Esophagus squamous epithelium (tissue), 5 donors: ENCODE data around the gene MAGOH. TPM values are rescaled to one million over a fixed set of nuclear protein-coding genes. Genes with fewer than 3 reads are reported as not detected.

Source experiments
- DNase-seq: peaks from one replicate; lab custom pipeline; 2025; lab: John Stamatoyannopoulos, UW
- H3K27ac ChIP-seq, 4 donors: fragments of 200-600 bp; sonication (generic); one replicate each; pipeline ENCODE4 v1.5.1; 2016 to 2019; ENCODE audit warnings: mild to moderate bottlenecking in 1 of 4
- H3K27me3 ChIP-seq, 4 donors: fragments of 200-600 bp; sonication (generic); 1 replicate in 3 of 4; 2 replicates in 1 of 4; pipeline versions ENCODE4 v1.5.1 to v1.6.0; 2017 to 2021; ENCODE audit warnings: antibody characterized with exemption in 1 of 4
- H3K36me3 ChIP-seq, 3 donors: fragments of 200-600 bp; sonication (generic); one replicate each; pipeline ENCODE4 v1.5.1; 2016 to 2019
- H3K4me1 ChIP-seq, 3 donors: fragments of 200-600 bp; sonication (generic); one replicate each; pipeline ENCODE4 v1.5.1; 2017 to 2019
- H3K4me3 ChIP-seq, 4 donors: fragments of 200-600 bp; sonication (generic); 1 replicate in 3 of 4; 2 replicates in 1 of 4; pipeline ENCODE4 v1.5.1; 2016 to 2019; ENCODE audit warnings: mild to moderate bottlenecking in 2 of 4, moderate library complexity in 1 of 4
- H3K9me3 ChIP-seq, 3 donors: fragments of 200-600 bp; sonication (generic); one replicate each; pipeline ENCODE4 v1.5.1; 2016 to 2019
- POLR2A ChIP-seq, 4 donors: fragments of 450-650 bp; IDR thresholded peaks; one replicate each; pipeline ENCODE4 v1.6.1; 2017; ENCODE audit warnings: antibody characterized with exemption in 4 of 4, mild to moderate bottlenecking in 4 of 4, moderate library complexity in 3 of 4
- WGBS, 2 donors: methylation state at CpG; one replicate each; pipeline ENCODE4 v1.1.5; 2018; 5-methylcytosine and 5-hydroxymethylcytosine counted together
- intact Hi-C: fragments of 100-400 bp; cut with DNase I; formaldehyde crosslinking; loops from one replicate; pipeline ENCODE4 v1.15.0; 2022
- total RNA-seq, 4 donors: library from RNA; depleted of rRNA; stranded (reverse); fragments of >200 nt; gene quantifications; one replicate each; pipeline ENCODE4 v1.1.0, GENCODE V29; 2016
- TF ChIP-seq, protein P1 (sequence below), 6 experiments: fragments of 450-650 bp in 4 of 6; fragments of 200-600 bp in 2 of 6; sonication (generic) in 2 of 6; IDR thresholded peaks; one replicate each; pipeline ENCODE4 v1.5.1; 2016 to 2019; ENCODE audit warnings: antibody characterized with exemption in 6 of 6, mild to moderate bottlenecking in 4 of 6, moderate library complexity in 4 of 6
- donor health status: DM: yes; HTN: yes; CAD: no.

MAGOH gene
- total RNA-seq, 4 donors from 2014 or later: 27.6 to 52.7 (median 41.8) TPM

DNA sequence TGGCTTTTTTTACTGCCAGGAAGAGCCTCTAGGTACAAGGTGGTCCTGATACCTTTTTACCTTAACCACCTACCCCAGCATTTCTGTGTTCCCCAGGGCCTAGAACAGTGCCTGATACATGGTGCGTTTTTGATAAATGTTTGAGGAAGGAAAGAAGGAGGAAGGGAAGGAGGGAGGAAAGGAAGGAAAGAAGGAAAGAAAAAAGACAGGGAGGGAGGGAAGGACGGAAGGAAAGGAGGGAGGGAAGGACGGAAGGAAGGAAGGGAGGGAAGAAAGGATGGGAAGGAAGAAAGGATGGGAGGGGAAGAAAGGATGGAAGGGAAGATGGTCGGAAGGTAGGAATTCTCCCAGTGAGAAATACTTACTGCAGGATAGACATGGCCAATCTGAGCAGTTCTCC is 12.0 kb upstream of the MAGOH start:
- Histone ChIP-seq H3K27me3 (no peaks in the 10 kb centered on the region), H3K36me3 (peaks cover 0 to 40% (median 8%) of the 10 kb centered on the region in 3 donors), H3K4me1 (no peaks in the 10 kb centered on the region), H3K9me3 (no peaks in the 10 kb centered on the region), H3K4me3 (no peak overlapping the region), H3K27ac (no peak overlapping the region)
- no peak for DNase-seq
- intact Hi-C loops: no loop called here
- 90 to 95% methylated on average over 4 of the region's 4 CpGs for WGBS, 2 donors
- TF ChIP-seq, protein P1, sequence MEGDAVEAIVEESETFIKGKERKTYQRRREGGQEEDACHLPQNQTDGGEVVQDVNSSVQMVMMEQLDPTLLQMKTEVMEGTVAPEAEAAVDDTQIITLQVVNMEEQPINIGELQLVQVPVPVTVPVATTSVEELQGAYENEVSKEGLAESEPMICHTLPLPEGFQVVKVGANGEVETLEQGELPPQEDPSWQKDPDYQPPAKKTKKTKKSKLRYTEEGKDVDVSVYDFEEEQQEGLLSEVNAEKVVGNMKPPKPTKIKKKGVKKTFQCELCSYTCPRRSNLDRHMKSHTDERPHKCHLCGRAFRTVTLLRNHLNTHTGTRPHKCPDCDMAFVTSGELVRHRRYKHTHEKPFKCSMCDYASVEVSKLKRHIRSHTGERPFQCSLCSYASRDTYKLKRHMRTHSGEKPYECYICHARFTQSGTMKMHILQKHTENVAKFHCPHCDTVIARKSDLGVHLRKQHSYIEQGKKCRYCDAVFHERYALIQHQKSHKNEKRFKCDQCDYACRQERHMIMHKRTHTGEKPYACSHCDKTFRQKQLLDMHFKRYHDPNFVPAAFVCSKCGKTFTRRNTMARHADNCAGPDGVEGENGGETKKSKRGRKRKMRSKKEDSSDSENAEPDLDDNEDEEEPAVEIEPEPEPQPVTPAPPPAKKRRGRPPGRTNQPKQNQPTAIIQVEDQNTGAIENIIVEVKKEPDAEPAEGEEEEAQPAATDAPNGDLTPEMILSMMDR (IDR thresholded peaks at IDR 0.05): no peak
- TF ChIP-seq POLR2A (IDR thresholded peaks at IDR 0.05): no peak

DNA sequence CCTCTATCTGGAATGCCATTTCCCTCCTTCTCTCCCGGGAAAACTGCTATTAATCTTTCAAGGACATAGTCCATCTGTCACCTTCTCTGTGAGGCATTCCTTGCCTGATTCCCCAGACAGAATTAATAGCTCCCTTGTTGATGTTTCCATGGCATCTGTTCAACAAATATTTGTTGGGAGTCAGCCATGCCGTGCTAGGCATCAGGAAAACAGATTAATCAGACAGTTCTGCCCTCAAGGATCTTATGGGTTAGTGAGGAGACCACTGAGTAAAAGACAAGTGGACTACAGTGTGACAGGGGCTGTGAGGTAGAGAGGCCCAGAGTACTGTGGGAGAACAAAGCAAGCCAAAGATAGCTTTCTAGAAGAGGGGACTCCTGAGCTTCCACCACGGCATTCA is 11.4 kb upstream of the MAGOH start:
- Histone ChIP-seq H3K36me3 (peaks cover 0 to 34% (median 8%) of the 10 kb centered on the region in 3 donors), H3K27ac (no peak overlapping the region), H3K27me3 (no peaks in the 10 kb centered on the region), H3K4me3 (no peak overlapping the region), H3K4me1 (no peaks in the 10 kb centered on the region), H3K9me3 (no peaks in the 10 kb centered on the region)
- no peak for DNase-seq
- intact Hi-C loops: no loop called here
- TF ChIP-seq, protein P1 (IDR thresholded peaks at IDR 0.05): no peak
- no peak for TF ChIP-seq POLR2A (IDR thresholded peaks at IDR 0.05)
- 51 to 52% methylated on average over 3 of the region's 3 CpGs for WGBS, 2 donors

DNA sequence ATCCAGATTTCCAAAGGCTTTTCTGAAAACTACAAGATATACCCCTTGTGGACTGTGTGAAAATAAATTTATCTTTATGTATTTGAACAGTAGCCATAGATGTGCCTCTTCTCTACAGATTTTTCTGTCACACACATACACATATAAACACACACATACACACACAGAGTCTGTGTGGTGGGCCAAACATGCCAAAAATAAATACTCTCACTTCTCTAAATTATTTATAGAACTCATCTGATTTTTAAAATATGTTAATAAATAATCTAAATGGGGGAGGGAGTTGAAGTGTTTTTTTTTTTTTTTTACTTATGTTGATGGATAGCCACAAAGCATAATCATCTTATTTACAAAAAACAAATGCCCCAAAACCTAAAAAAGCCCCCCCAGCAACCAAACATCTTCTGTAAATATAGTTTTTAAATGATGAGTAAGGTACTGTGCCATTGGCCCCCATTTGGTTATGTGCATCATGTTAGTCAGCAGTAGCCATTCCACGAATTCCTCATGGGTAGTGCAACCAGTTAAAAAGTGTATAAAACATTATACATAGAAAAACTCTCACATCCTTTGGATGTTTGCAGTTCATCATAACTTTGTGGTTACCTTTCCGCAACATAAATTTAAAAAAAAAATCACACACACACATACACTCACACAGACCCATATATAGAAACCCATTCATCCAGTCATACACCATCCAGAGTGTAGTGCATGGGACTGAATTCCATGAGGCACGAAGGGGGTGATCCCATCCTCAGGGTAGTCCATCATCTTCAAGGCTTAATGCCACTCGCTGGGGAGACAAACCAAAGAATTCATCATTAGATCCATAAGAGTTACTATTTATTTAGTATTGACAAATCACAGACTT is 8.2 kb upstream of the MAGOH start:
- intact Hi-C loops: no loop called here
- H3K4me3 ChIP-seq: no peak overlapping the region
- 66 to 88% methylated on average over 4 of the region's 4 CpGs for WGBS, 2 donors
- H3K27me3 ChIP-seq: no peaks in the 10 kb centered on the region
- TF ChIP-seq, protein P1 (IDR thresholded peaks at IDR 0.05): no peak
- no peak for TF ChIP-seq POLR2A (IDR thresholded peaks at IDR 0.05)
- H3K27ac ChIP-seq: no peak overlapping the region
- peaks cover 0 to 32% (median 8%) of the 10 kb centered on the region in 3 donors for H3K36me3 ChIP-seq
- no peak for DNase-seq
- H3K4me1 ChIP-seq: no peaks in the 10 kb centered on the region
- H3K9me3 ChIP-seq: no peaks in the 10 kb centered on the region

DNA sequence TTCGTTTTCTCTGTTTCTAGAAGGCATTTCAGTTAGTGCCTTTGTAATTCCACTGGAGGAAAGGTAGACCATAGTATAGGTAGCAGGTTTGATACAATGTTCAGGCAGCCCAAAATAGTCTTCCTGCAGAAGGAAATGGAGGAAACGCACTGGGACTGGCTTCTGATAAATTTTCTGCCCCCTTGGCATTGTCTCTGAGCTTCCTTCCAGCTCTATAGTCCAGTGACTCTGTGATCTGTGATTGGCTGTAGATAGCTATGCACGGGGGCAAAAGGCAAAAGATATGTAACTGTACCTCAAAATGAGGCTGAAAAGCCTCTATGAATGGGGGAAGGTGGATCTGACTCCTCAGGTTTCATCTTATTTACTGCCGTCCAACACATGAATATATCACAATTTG is 5.8 kb upstream of the MAGOH start:
- no peak overlapping the region for H3K27ac ChIP-seq
- peaks cover 0 to 14% (median 0%) of the 10 kb centered on the region in 3 donors for H3K36me3 ChIP-seq
- no peak for DNase-seq
- intact Hi-C loops: no loop called here
- WGBS, 2 donors: 63 to 75% methylated on average over 4 of the region's 4 CpGs
- H3K4me1 ChIP-seq: peaks cover 0 to 3% (median under 1%) of the 10 kb centered on the region in 3 donors
- no peak for TF ChIP-seq POLR2A (IDR thresholded peaks at IDR 0.05)
- TF ChIP-seq, protein P1 (IDR thresholded peaks at IDR 0.05): no peak
- no peaks in the 10 kb centered on the region for H3K27me3 ChIP-seq
- no peaks in the 10 kb centered on the region for H3K9me3 ChIP-seq
- no peak overlapping the region for H3K4me3 ChIP-seq

DNA sequence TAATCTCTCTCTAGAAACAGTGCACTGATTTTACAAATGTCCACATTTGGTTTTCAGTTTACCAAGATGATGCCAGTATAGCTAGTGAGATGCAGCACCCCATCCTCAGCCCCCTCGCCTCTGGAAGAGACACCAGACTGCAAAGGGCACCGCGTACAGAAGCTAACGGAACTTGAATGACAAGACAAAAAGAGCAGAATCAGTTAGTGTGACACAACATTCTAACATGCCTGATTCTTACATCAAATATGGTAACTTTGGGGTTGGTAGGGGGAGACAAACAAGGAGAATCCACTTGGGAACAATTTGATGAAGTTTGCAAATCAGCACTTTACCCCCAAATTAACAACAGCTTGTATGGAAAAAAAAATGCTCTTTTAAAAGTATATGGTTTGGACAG is 4.1 kb upstream of the MAGOH start:
- Histone ChIP-seq H3K4me3 (no peak overlapping the region), H3K27ac (no peak overlapping the region), H3K36me3 (peaks cover 0 to 10% (median 0%) of the 10 kb centered on the region in 3 donors), H3K27me3 (no peaks in the 10 kb centered on the region), H3K4me1 (peaks cover 5 to 14% (median 8%) of the 10 kb centered on the region in 3 donors), H3K9me3 (no peaks in the 10 kb centered on the region)
- no peak for TF ChIP-seq POLR2A (IDR thresholded peaks at IDR 0.05)
- TF ChIP-seq, protein P1 (IDR thresholded peaks at IDR 0.05): no peak
- intact Hi-C loops: no loop called here
- DNase-seq: no peak
- 70 to 75% methylated on average over 4 of the region's 4 CpGs for WGBS, 2 donors
